Measurements from ENCODE around the gene CDK19.
"Not testable (repeated sequence)": the region's sequence is repeated elsewhere in the genome, so short reads cannot be mapped to it uniquely, and the experiment has no call there.

Gene CDK19

GRCh38 chr6:110587328-110587727 lies 227.9 kb downstream of the CDK19 start:
- Histone ChIP-seq H3K36me3 (no peaks in the 10 kb centered on the region), H3K4me1 (no peaks in the 10 kb centered on the region), H3K27ac (no peak overlapping the region), H3K4me3 (no peak overlapping the region), H3K27me3 (no peaks in the 10 kb centered on the region), H3K9me3 (no peaks in the 10 kb centered on the region)
- DNase-seq, result no peak
- no peak for TF ChIP-seq CTCF (IDR thresholded peaks at IDR 0.05)
- intact Hi-C loops (cut with DNase I; ENCODE audit: low total_unique reads), result no loop called here

- H3K36me3 ChIP-seq, result no peaks in the 10 kb centered on the region
- H3K4me1 ChIP-seq, result no peaks in the 10 kb centered on the region
- H3K27me3 ChIP-seq, result no peaks in the 10 kb centered on the region
- no peak overlapping the region for H3K27ac ChIP-seq
- intact Hi-C loops (cut with DNase I; ENCODE audit: low total_unique reads), result no loop called here
- H3K4me3 ChIP-seq, result no peak overlapping the region
- TF ChIP-seq CTCF (IDR thresholded peaks at IDR 0.05), result no peak
- no peaks in the 10 kb centered on the region for H3K9me3 ChIP-seq
- DNase-seq, result no peak
Observed at GRCh38 chr6:110581679-110582078, 233.6 kb downstream of the CDK19 start.

DNA sequence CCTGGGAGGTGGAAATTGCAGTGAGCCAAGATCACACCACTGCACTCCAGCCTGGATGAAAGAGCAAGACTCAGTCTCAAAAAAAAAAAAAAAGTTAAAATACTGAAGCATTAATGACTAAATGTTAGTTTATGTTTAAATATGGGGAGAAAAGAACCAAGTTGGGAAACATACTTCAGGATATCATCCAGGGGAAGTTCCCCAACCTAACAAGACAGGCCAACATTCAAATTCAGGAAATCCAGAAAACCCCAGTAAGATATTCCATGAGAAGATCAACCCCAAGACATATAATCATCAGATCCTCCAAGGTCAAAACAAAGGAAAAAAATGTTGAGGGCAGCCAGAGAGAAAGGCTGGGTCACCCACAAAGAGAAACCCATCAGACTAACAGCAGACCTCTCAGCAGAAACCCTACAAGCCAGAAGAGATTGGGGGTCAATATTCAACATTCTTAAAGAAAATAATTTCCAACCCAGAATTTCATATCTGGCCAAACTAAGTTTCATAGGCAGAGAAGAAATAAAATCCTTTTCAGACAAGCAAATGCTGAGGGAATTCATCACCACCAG lies 237.6 kb downstream of the CDK19 start:
- H3K36me3 ChIP-seq; H3K27me3 ChIP-seq; intact Hi-C loops (cut with DNase I; ENCODE audit: low total_unique reads); H3K9me3 ChIP-seq; DNase-seq; H3K27ac ChIP-seq; H3K4me1 ChIP-seq; H3K4me3 ChIP-seq: not testable (repeated sequence)

DNA sequence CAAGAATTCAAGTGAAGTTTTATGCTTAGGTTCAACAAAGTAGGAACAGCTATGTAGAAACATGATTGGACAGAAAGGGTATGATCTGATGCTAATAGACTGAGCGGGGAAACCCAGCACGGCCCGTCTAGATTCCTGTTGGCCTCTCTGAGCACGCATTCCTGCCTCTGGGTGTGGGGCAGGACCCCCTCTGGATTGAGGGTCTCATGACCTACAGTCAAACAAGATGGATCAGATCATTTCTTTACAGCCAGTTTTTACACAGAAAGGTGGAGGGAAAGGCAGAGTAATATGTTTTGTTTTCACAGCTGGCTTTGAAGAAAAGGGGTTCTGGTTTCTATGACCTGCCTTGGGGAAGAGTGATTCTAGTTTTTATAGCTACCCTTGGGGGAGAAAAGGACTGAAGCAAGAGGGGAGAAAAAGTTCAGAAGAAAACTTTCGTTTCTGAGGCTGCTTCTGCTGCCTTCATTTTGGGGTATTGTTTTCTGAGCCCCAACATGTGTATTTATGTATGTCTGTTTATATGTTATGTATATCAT lies 239.3 kb downstream of the CDK19 start:
- H3K9me3 ChIP-seq, result no peaks in the 10 kb centered on the region
- H3K27ac ChIP-seq, result no peak overlapping the region
- H3K36me3 ChIP-seq, result no peaks in the 10 kb centered on the region
- no peak for TF ChIP-seq CTCF (IDR thresholded peaks at IDR 0.05)
- intact Hi-C loops (cut with DNase I; ENCODE audit: low total_unique reads), result no loop called here
- H3K4me1 ChIP-seq, result no peaks in the 10 kb centered on the region
- no peak overlapping the region for H3K4me3 ChIP-seq
- DNase-seq, result no peak
- H3K27me3 ChIP-seq, result no peaks in the 10 kb centered on the region

GRCh38 chr6:110574817-110575216 lies 240.5 kb downstream of the CDK19 start:
- no peaks in the 10 kb centered on the region for H3K36me3 ChIP-seq
- DNase-seq, result no peak
- H3K4me3 ChIP-seq, result no peak overlapping the region
- H3K27me3 ChIP-seq, result no peaks in the 10 kb centered on the region
- no peak overlapping the region for H3K27ac ChIP-seq
- no peak for TF ChIP-seq CTCF (IDR thresholded peaks at IDR 0.05)
- H3K4me1 ChIP-seq, result no peaks in the 10 kb centered on the region
- intact Hi-C loops (cut with DNase I; ENCODE audit: low total_unique reads), result no loop called here
- no peaks in the 10 kb centered on the region for H3K9me3 ChIP-seq

DNA sequence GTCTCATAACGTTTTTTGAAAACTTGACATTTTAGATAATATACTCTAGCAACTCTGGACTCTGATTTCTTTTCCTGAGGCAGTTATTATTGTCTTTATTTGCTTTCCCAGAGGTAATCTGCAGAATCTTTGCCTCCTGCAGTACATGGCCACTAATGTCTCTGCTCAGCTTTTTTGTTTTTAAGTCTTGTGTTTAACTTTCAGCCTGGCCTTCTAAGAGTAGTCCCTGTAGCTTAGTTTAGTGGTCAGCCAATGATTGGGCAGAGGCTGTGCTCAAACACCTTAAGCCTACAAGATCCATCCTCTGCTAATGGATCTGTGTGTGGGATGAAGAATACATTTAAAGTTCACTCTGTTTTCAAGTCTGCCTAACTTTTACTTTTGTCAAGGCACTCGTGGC lies 241.7 kb downstream of the CDK19 start:
- Histone ChIP-seq H3K9me3 (no peaks in the 10 kb centered on the region), H3K36me3 (no peaks in the 10 kb centered on the region), H3K27ac (no peak overlapping the region), H3K27me3 (no peaks in the 10 kb centered on the region), H3K4me3 (no peak overlapping the region), H3K4me1 (no peaks in the 10 kb centered on the region)
- TF ChIP-seq CTCF (IDR thresholded peaks at IDR 0.05), result no peak
- intact Hi-C loops (cut with DNase I; ENCODE audit: low total_unique reads), result no loop called here
- DNase-seq, result no peak
